B cell (primary cell): ENCODE results near the gene CAB39L. TPM values are rescaled to one million over a fixed set of nuclear protein-coding genes. Genes with fewer than 3 reads are reported as not detected.

Experiments
- ATAC-seq: fragments of 200-7000 bp; cut with Tn5 transposase; one replicate; pipeline ENCODE4 v1.10.0; 2021; ENCODE audit warnings: low read depth, mild to moderate bottlenecking, moderate number of reproducible peaks, moderate library complexity
- CTCF ChIA-PET: fragments of 350-600 bp; sonication (Branson Sonifier 250); formaldehyde crosslinking; loops from one replicate; lab custom pipeline; 2021; ENCODE audit warnings: antibody characterized with exemption, inconsistent platforms; lab: Charles Lee
- POLR2A ChIA-PET: fragments of 350-600 bp; sonication (Branson Sonifier 250); formaldehyde crosslinking; loops from one replicate; lab custom pipeline; 2021; ENCODE audit warnings: antibody characterized with exemption; lab: Charles Lee
- DNase-seq: peaks from one replicate; pipeline ENCODE4 v3.0.0; 2013
- H2AFZ ChIP-seq: 2 replicates; pipeline ENCODE4 v1.6.1; 2012; ENCODE audit warnings: mild to moderate bottlenecking, low read depth, low read length; ENCODE audit not compliant: insufficient read depth, poor library complexity, severe bottlenecking
- H3K27ac ChIP-seq, 2 donors: 1 replicate in 1 of 2; 2 replicates in 1 of 2; pipeline ENCODE4 v1.5.1; 2012 to 2013; ENCODE audit warnings: low read length in 2 of 2, mild to moderate bottlenecking in 2 of 2, moderate library complexity in 1 of 2
- H3K27me3 ChIP-seq, 4 experiments: fragments of 200-600 bp in 1 of 4; sonication (generic) in 1 of 4; replicated peaks in 1 of 4; 1 replicate in 2 of 4; 2 replicates in 2 of 4; pipeline versions ENCODE4 v1.6.1 to v1.7.0; 2013 to 2016; ENCODE audit warnings: low read length in 3 of 4, mild to moderate bottlenecking in 2 of 4, mixed read lengths in 1 of 4, moderate library complexity in 1 of 4; ENCODE audit not compliant: insufficient read depth in 4 of 4, control insufficient read depth in 3 of 4; ENCODE audit errors: control extremely low read depth in 1 of 4
- H3K36me3 ChIP-seq, 2 experiments: replicated peaks in 1 of 2; 1 replicate in 1 of 2; 2 replicates in 1 of 2; pipeline versions ENCODE4 v1.6.1 to v1.7.1; 2013; ENCODE audit warnings: low read length in 1 of 2; ENCODE audit not compliant: insufficient read depth in 2 of 2, control insufficient read depth in 1 of 2; ENCODE audit errors: control extremely low read depth in 1 of 2, extremely low read depth in 1 of 2
- H3K4me1 ChIP-seq, 2 donors: fragments of 200-600 bp in 1 of 2; sonication (generic) in 1 of 2; 1 replicate in 1 of 2; 2 replicates in 1 of 2; pipeline versions ENCODE4 v1.5.1 to v1.6.1; 2013 to 2017; ENCODE audit warnings: low read length in 2 of 2; ENCODE audit not compliant: control insufficient read depth in 2 of 2, insufficient read depth in 2 of 2
- H3K4me2 ChIP-seq: replicated peaks from 2 replicates; pipeline ENCODE3; 2012; ENCODE audit warnings: mild to moderate bottlenecking, low read depth, low read length; ENCODE audit not compliant: poor library complexity, severe bottlenecking
- H3K4me3 ChIP-seq, 5 experiments: fragments of 200-600 bp in 1 of 5; sonication (generic) in 1 of 5; 1 replicate in 3 of 5; 2 replicates in 2 of 5; pipeline versions ENCODE4 v1.5.1 to v1.7.0; 2011 to 2016; ENCODE audit warnings: low read length in 4 of 5, mild to moderate bottlenecking in 4 of 5, low read depth in 2 of 5, control low read depth in 1 of 5, moderate library complexity in 1 of 5; ENCODE audit not compliant: insufficient read depth in 1 of 5; ENCODE audit errors: control extremely low read depth in 1 of 5, extremely low read depth in 1 of 5
- H3K79me2 ChIP-seq: fragments of 200-600 bp; sonication (generic); one replicate; pipeline ENCODE4 v1.6.0; 2016; ENCODE audit warnings: low read length; ENCODE audit not compliant: control insufficient read depth, insufficient read depth
- H3K9ac ChIP-seq: fragments of 200-600 bp; sonication (generic); 2 replicates; pipeline ENCODE4 v1.6.1; 2017; ENCODE audit warnings: mild to moderate bottlenecking, low read length, moderate library complexity
- H3K9me3 ChIP-seq, 3 donors: one replicate each; pipeline versions ENCODE4 v1.6.1 to v1.7.1; 2013; ENCODE audit warnings: low read length in 2 of 3; ENCODE audit not compliant: control insufficient read depth in 2 of 3, insufficient read depth in 1 of 3; ENCODE audit errors: control extremely low read depth in 1 of 3
- H4K20me1 ChIP-seq: 2 replicates; pipeline ENCODE4 v1.6.0; 2012; ENCODE audit warnings: mild to moderate bottlenecking, low read length; ENCODE audit not compliant: insufficient read depth, control insufficient read depth, poor library complexity, severe bottlenecking
- H3K27ac Mint-ChIP-seq: one replicate; pipeline ENCODE4 v1.8.0; 2021; ENCODE audit warnings: mixed read lengths
- H3K27me3 Mint-ChIP-seq: one replicate; pipeline ENCODE4 v1.8.0; 2021; ENCODE audit warnings: mixed read lengths
- H3K4me1 Mint-ChIP-seq: one replicate; pipeline ENCODE4 v1.8.0; 2021; ENCODE audit warnings: mixed read lengths
- H3K4me3 Mint-ChIP-seq: one replicate; pipeline ENCODE4 v1.8.0; 2021; ENCODE audit warnings: mixed read lengths
- H3K9me3 Mint-ChIP-seq: one replicate; pipeline ENCODE4 v1.8.0; 2022; ENCODE audit warnings: mixed read lengths; ENCODE audit not compliant: insufficient read depth
- EZH2 ChIP-seq: IDR thresholded peaks from 2 replicates; pipeline ENCODE4 v1.6.1; 2012; ENCODE audit warnings: borderline replicate concordance, low read depth, mild to moderate bottlenecking, moderate library complexity, low read length; ENCODE audit not compliant: insufficient read depth, poor library complexity, severe bottlenecking
- whole genome bisulfite sequencing: methylation state at CpG from one replicate; pipeline ENCODE4 v1.1.5; 2013; ENCODE audit warnings: missing lambda C conversion rate; ENCODE audit not compliant: insufficient coverage; 5-methylcytosine and 5-hydroxymethylcytosine counted together
- intact Hi-C: fragments of 100-400 bp; cut with micrococcal nuclease; formaldehyde crosslinking; loops from one replicate; pipeline ENCODE4 v1.10.0; 2022
- polyA plus RNA-seq: library from polyadenylated mRNA; depleted of rRNA; stranded (reverse); fragments of >200 nt; gene quantifications from 2 replicates; pipeline ENCODE4 v1.2.3, GENCODE V29; 2012
- total RNA-seq, 2 donors: library from RNA; stranded (reverse); fragments of 120-200 nt in 1 of 2; gene quantifications; 1 replicate in 1 of 2; 2 replicates in 1 of 2; pipeline versions ENCODE4 v1.2.3 to v1.2.4, GENCODE V29; 2013 to 2022
- TF ChIP-seq, protein P1 (sequence below): fragments of 200-600 bp; IDR thresholded peaks from one replicate; pipeline ENCODE4 v1.8.0; 2022; ENCODE audit warnings: antibody characterized with exemption, mild to moderate bottlenecking

Gene CAB39L
- total and polyA plus RNA-seq, 2 donors (not counting 1 experiment from before 2014, with no cell fraction given): 1.5 to 9.6 TPM

DNA sequence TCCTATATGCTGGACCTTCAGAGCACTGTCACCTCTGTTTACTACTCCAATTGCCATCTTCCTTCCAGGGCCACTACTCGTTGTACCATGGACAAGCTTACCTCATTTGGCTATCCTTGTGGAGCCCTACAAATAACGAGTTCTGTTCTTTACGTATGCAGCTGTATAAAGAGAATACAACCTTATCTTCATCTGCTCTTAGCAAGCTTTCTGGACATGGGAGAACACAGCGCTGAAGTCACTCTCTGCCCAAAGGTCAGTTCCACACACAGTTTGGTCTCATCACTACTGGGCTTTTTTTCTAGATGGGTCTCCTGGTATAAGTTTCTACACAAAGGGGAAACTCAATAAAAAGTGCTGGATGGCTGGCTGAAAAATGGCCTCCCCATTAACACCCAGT is 107.2 kb downstream of the CAB39L start:
- Mint-ChIP-seq H3K27me3 (no peaks in the 10 kb centered on the region), H3K9me3 (no peaks in the 10 kb centered on the region), H3K4me1 (no peaks in the 10 kb centered on the region), H3K27ac (no peak overlapping the region), H3K4me3 (no peak overlapping the region)
- intact Hi-C loops: no loop called here
- TF ChIP-seq, protein P1, sequence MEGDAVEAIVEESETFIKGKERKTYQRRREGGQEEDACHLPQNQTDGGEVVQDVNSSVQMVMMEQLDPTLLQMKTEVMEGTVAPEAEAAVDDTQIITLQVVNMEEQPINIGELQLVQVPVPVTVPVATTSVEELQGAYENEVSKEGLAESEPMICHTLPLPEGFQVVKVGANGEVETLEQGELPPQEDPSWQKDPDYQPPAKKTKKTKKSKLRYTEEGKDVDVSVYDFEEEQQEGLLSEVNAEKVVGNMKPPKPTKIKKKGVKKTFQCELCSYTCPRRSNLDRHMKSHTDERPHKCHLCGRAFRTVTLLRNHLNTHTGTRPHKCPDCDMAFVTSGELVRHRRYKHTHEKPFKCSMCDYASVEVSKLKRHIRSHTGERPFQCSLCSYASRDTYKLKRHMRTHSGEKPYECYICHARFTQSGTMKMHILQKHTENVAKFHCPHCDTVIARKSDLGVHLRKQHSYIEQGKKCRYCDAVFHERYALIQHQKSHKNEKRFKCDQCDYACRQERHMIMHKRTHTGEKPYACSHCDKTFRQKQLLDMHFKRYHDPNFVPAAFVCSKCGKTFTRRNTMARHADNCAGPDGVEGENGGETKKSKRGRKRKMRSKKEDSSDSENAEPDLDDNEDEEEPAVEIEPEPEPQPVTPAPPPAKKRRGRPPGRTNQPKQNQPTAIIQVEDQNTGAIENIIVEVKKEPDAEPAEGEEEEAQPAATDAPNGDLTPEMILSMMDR: no peak
- TF ChIP-seq EZH2: no peak
- DNase-seq (no peak), ATAC-seq (no peak)
- Histone ChIP-seq H3K27ac (no peak overlapping the region), H3K9ac (no peak overlapping the region), H3K4me2 (no peak overlapping the region), H3K4me3 (no peak overlapping the region), H3K36me3 (no peaks in the 10 kb centered on the region), H3K4me1 (no peaks in the 10 kb centered on the region), H3K9me3 (no peaks in the 10 kb centered on the region), H3K27me3 (no peaks in the 10 kb centered on the region), H2AFZ (no peak overlapping the region), H4K20me1 (no peaks in the 10 kb centered on the region), H3K79me2 (no peaks in the 10 kb centered on the region)
- ChIA-PET CTCF (no interaction called here), POLR2A (no interaction called here)
- 89% methylated on average over 3 of the region's 4 CpGs for WGBS

DNA sequence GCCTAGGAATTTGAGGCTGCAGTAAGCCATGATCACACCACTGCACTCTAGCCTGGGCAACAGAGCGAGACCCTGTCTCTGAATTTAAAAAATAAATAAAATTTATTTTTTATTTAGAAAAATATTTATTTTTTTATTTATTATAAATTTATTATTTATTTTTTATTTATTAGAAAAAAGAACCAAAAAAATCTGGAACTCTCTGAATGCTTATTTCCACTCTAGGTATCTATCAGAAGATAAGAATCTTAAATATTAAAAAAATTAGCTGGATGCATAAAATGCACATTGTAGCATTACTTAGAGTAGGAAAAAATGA is 113.4 kb downstream of the CAB39L start:
- no peak overlapping the region for H3K4me3 Mint-ChIP-seq
- H3K27ac Mint-ChIP-seq: no peak overlapping the region
- no peaks in the 10 kb centered on the region for H3K36me3 ChIP-seq
- CTCF ChIA-PET: no interaction called here
- POLR2A ChIA-PET: no interaction called here
- H2AFZ ChIP-seq: no peak overlapping the region
- H3K4me1 ChIP-seq: no peaks in the 10 kb centered on the region
- DNase-seq: no peak
- no CpG with 5 or more reads among the region's 1 CpG for WGBS
- H3K9me3 ChIP-seq: no peaks in the 10 kb centered on the region
- intact Hi-C loops: no loop called here
- ATAC-seq: no peak
- no peaks in the 10 kb centered on the region for H4K20me1 ChIP-seq
- H3K79me2 ChIP-seq: no peaks in the 10 kb centered on the region
- H3K27ac ChIP-seq: no peak overlapping the region
- H3K27me3 Mint-ChIP-seq: no peaks in the 10 kb centered on the region
- no peaks in the 10 kb centered on the region for H3K27me3 ChIP-seq
- H3K9ac ChIP-seq: no peak overlapping the region
- no peaks in the 10 kb centered on the region for H3K4me1 Mint-ChIP-seq
- no peak overlapping the region for H3K4me2 ChIP-seq
- H3K4me3 ChIP-seq: no peak overlapping the region
- no peak for TF ChIP-seq EZH2
- TF ChIP-seq, protein P1: no peak
- H3K9me3 Mint-ChIP-seq: no peaks in the 10 kb centered on the region
